Endothelial cell of umbilical vein (primary cell): ENCODE results near the gene TIPARP. TPM values are rescaled to one million over a fixed set of nuclear protein-coding genes. Genes with fewer than 3 reads are reported as not detected.
A peak's percentile ranks its signal among the peaks of the same experiment; 100 is the strongest.

ENCODE experiments used
- BruUV-seq: library from RNA; stranded (reverse); fragments of 400-500 nt; replicated peaks from 2 replicates; lab custom pipeline; 2021; lab: Mats Ljungman, UMichigan
- CTCF ChIA-PET: fragments of 300-600, 350-600 bp; sonication (Branson Sonifier 250); formaldehyde crosslinking; loops from one replicate; lab custom pipeline; 2021; ENCODE audit warnings: antibody characterized with exemption, inconsistent platforms; lab: Charles Lee
- POLR2A ChIA-PET: fragments of 300-600, 350-600 bp; sonication (Branson Sonifier 250); formaldehyde crosslinking; loops from one replicate; lab custom pipeline; 2021; ENCODE audit warnings: antibody characterized with exemption, inconsistent platforms; lab: Charles Lee
- DNase-seq: peaks from one replicate; pipeline ENCODE4 v3.0.0-alpha.2; 2011; ENCODE audit warnings: low read depth, low spot score
- FAIRE-seq: peaks from 2 replicates; lab custom pipeline; 2011; peaks lifted over from hg19 to GRCh38; lab: Jason Lieb, UNC
- H2AFZ ChIP-seq: 2 replicates; pipeline ENCODE4 v1.6.0; 2012; ENCODE audit warnings: low read depth, low read length, control low read depth, inconsistent platforms
- H3K27ac ChIP-seq: 2 replicates; pipeline ENCODE4 v1.5.1; 2011; ENCODE audit warnings: low read depth, mild to moderate bottlenecking, control low read depth, low read length, moderate library complexity; ENCODE audit not compliant: insufficient read depth
- H3K27me3 ChIP-seq, 2 experiments: 2 replicates each; pipeline versions ENCODE4 v1.6.0 to v1.6.1; 2011; ENCODE audit warnings: low read length in 2 of 2, mixed read lengths in 1 of 2; ENCODE audit not compliant: control insufficient read depth in 2 of 2, insufficient read depth in 2 of 2
- H3K36me3 ChIP-seq, 2 experiments: 2 replicates in 1 of 2; 3 replicates in 1 of 2; pipeline ENCODE4 v1.5.1; 2011; ENCODE audit warnings: low read length in 2 of 2, mild to moderate bottlenecking in 1 of 2, moderate library complexity in 1 of 2; ENCODE audit not compliant: control insufficient read depth in 2 of 2, insufficient read depth in 2 of 2; ENCODE audit errors: extremely low read depth in 1 of 2
- H3K4me1 ChIP-seq: 3 replicates; pipeline ENCODE4 v1.5.1; 2011; ENCODE audit warnings: mild to moderate bottlenecking, low read length; ENCODE audit not compliant: control insufficient read depth, insufficient read depth; ENCODE audit errors: extremely low read depth
- H3K4me2 ChIP-seq: 2 replicates; pipeline ENCODE4 v1.6.1; 2011; ENCODE audit warnings: low read length, control low read depth, mixed read lengths; ENCODE audit not compliant: insufficient read depth
- H3K4me3 ChIP-seq, 3 experiments: fragments of 200-600 bp in 1 of 3; sonication (generic), shearing (Covaris generic) in 1 of 3; replicated peaks in 1 of 3; 2 replicates each; pipeline ENCODE4 v1.5.1; 2011 to 2016; ENCODE audit warnings: control low read depth in 3 of 3, low read length in 3 of 3, mild to moderate bottlenecking in 2 of 3, inconsistent platforms in 1 of 3, low read depth in 1 of 3, moderate library complexity in 1 of 3; ENCODE audit not compliant: insufficient read depth in 1 of 3
- H3K79me2 ChIP-seq: 2 replicates; pipeline ENCODE4 v1.6.0; 2012; ENCODE audit warnings: low read length, inconsistent platforms; ENCODE audit not compliant: control insufficient read depth, insufficient read depth
- H3K9ac ChIP-seq: replicated peaks from 2 replicates; pipeline ENCODE3; 2011; ENCODE audit warnings: low read length, control low read depth; ENCODE audit not compliant: insufficient read depth; ENCODE audit errors: extremely low read depth
- H3K9me1 ChIP-seq: replicated peaks from 3 replicates; pipeline ENCODE4 v1.6.0; 2011; ENCODE audit warnings: mild to moderate bottlenecking, low read length; ENCODE audit not compliant: control insufficient read depth, insufficient read depth; ENCODE audit errors: extremely low read depth
- H3K9me3 ChIP-seq: replicated peaks from 2 replicates; pipeline ENCODE4 v1.5.1; 2012; ENCODE audit warnings: low read length, inconsistent platforms; ENCODE audit not compliant: control insufficient read depth, insufficient read depth
- H4K20me1 ChIP-seq: replicated peaks from 2 replicates; pipeline ENCODE3; 2011; ENCODE audit warnings: mild to moderate bottlenecking, low read length; ENCODE audit not compliant: control insufficient read depth, insufficient read depth; ENCODE audit errors: extremely low read depth
- CTCF ChIP-seq, 2 donors: IDR thresholded peaks; 1 replicate in 1 of 2; 2 replicates in 1 of 2; pipeline ENCODE4 v1.5.1; 2011; ENCODE audit warnings: low read length in 2 of 2, mild to moderate bottlenecking in 2 of 2, moderate library complexity in 2 of 2, control low read depth in 1 of 2, inconsistent platforms in 1 of 2, low read depth in 1 of 2; ENCODE audit not compliant: insufficient read depth in 1 of 2; ENCODE audit errors: extremely low read depth in 1 of 2
- EZH2 ChIP-seq: IDR thresholded peaks from 2 replicates; pipeline ENCODE4 v1.6.1; 2012; ENCODE audit warnings: borderline replicate concordance, low read depth, mild to moderate bottlenecking, moderate library complexity, low read length, inconsistent platforms; ENCODE audit not compliant: severe bottlenecking
- FOS ChIP-seq: IDR thresholded peaks from 2 replicates; pipeline ENCODE4 v1.6.1; 2011; ENCODE audit warnings: mild to moderate bottlenecking, low read length, moderate library complexity, borderline replicate concordance; ENCODE audit not compliant: insufficient read depth
- GATA2 ChIP-seq: IDR thresholded peaks from 2 replicates; pipeline ENCODE4 v1.7.0; 2011; ENCODE audit warnings: low read depth, mild to moderate bottlenecking, moderate library complexity, mixed read lengths, low read length; ENCODE audit not compliant: insufficient read length, insufficient read depth
- JUN ChIP-seq: IDR thresholded peaks from 2 replicates; pipeline ENCODE4 v1.6.1; 2011; ENCODE audit warnings: borderline replicate concordance, low read depth; ENCODE audit not compliant: insufficient read length, insufficient read depth
- MAX ChIP-seq: IDR thresholded peaks from 2 replicates; pipeline ENCODE4 v1.6.1; 2011; ENCODE audit not compliant: insufficient read depth, insufficient read length
- MYC ChIP-seq: IDR thresholded peaks from one replicate; pipeline ENCODE4 v1.6.1; 2011; ENCODE audit warnings: mild to moderate bottlenecking, low read depth, low read length
- POLR2A ChIP-seq: IDR thresholded peaks from 2 replicates; pipeline ENCODE4 v1.6.1; 2012; ENCODE audit warnings: low read depth, mild to moderate bottlenecking, control low read depth, low read length
- POLR2AphosphoS5 ChIP-seq: IDR thresholded peaks from 2 replicates; pipeline ENCODE4 v1.6.1; 2012; ENCODE audit warnings: low read depth, mild to moderate bottlenecking, control low read depth, low read length, moderate library complexity; ENCODE audit not compliant: insufficient read depth
- dilution Hi-C: fragments of 300-500 bp; cut with MboI; formaldehyde crosslinking; loops from one replicate; pipeline ENCODE4 v1.15.0; 2019; ENCODE audit warnings: low sequenced_read_pairs; ENCODE audit not compliant: extremely low pct_ligation_motif_present
- intact Hi-C: fragments of 100-400 bp; cut with micrococcal nuclease; formaldehyde crosslinking; loops from one replicate; pipeline ENCODE4 v1.10.0; 2022
- polyA plus RNA-seq, 4 experiments: library from polyadenylated mRNA; depleted of rRNA in 3 of 4; stranded (reverse) in 3 of 4; unstranded in 1 of 4; fragments of >200 nt; gene quantifications; 2 replicates each; pipeline versions ENCODE4 v1.2.1 to v1.2.3, GENCODE V29; 2011 to 2012; ENCODE audit warnings: missing spikeins in 1 of 4
- total RNA-seq: library from RNA; stranded (reverse); gene quantifications from 2 replicates; pipeline ENCODE4 v1.2.3, GENCODE V29; 2021

TIPARP gene
- total and polyA plus RNA-seq, 2 donors (not counting 3 experiments of a cell fraction or from before 2014, with no cell fraction given), result 9.1 to 21.2 TPM

GRCh38 chr3:156678197-156678596 lies 3.8 kb downstream of the TIPARP start:
- peaks cover 6 to 28% of the 10 kb centered on the region in 2 experiments for H3K36me3 ChIP-seq
- intact Hi-C loops, result loop anchor here (5.0 kb wide), 1 partner anchor 376 kb away; no protein-coding TSS in a partner anchor
- no peaks in the 10 kb centered on the region for H3K27me3 ChIP-seq
- peak overlapping the region; percentile 76 for H3K4me2 ChIP-seq
- H2AFZ ChIP-seq, result no peak overlapping the region
- H3K4me1 ChIP-seq, result peaks cover 62% of the 10 kb centered on the region
- no peak overlapping the region for H3K9ac ChIP-seq
- dilution Hi-C loops, result loop anchor here (25.0 kb wide), 1 partner anchor 459 kb away; no protein-coding TSS in a partner anchor
- peaks cover 87% of the 10 kb centered on the region for H3K79me2 ChIP-seq
- no peaks in the 10 kb centered on the region for H3K9me3 ChIP-seq
- FAIRE-seq (no peak), DNase-seq (no peak)
- POLR2A ChIA-PET, result no interaction called here
- H3K9me1 ChIP-seq, result no peaks in the 10 kb centered on the region
- no peak overlapping the region for H3K4me3 ChIP-seq
- CTCF ChIA-PET, result interaction anchor here (1.6 to 2.2 kb wide), 2 partner anchors 11 to 14 kb away, joined by 7 to 11 read pairs; no protein-coding TSS in a partner anchor
- no peak overlapping the region for H3K27ac ChIP-seq
- peaks cover 14% of the 10 kb centered on the region for H4K20me1 ChIP-seq
- BruUV-seq, result no TSS peak
- no peak for TF ChIP-seq MAX

- Histone ChIP-seq H3K27ac (peak overlapping the region; percentile 30), H3K4me3 (no peak overlapping the region), H3K36me3 (peaks cover 6 to 28% of the 10 kb centered on the region in 2 experiments), H2AFZ (no peak overlapping the region), H3K9me3 (no peaks in the 10 kb centered on the region), H3K4me1 (peaks cover 64% of the 10 kb centered on the region), H3K79me2 (peaks cover 100% of the 10 kb centered on the region), H3K9ac (no peak overlapping the region), H3K27me3 (no peaks in the 10 kb centered on the region), H4K20me1 (peaks cover 14% of the 10 kb centered on the region), H3K4me2 (peak overlapping the region; percentile 46), H3K9me1 (no peaks in the 10 kb centered on the region)
- FAIRE-seq (no peak), DNase-seq (no peak)
- intact Hi-C loops (no loop called here), dilution Hi-C loops (loop anchor here (25.0 kb wide), 1 partner anchor 457 kb away; no protein-coding TSS in a partner anchor)
- BruUV-seq, result no TSS peak
- POLR2A ChIA-PET, result no interaction called here
- TF ChIP-seq MAX (no peak), EZH2 (no peak), MYC (no peak), POLR2AphosphoS5 (no peak), POLR2A (no peak), FOS (no peak), GATA2 (no peak), JUN (no peak), CTCF (IDR thresholded peaks at IDR 0.05; ENCODE audit: extremely low read depth in 1 of 2, insufficient read depth in 1 of 2, low read depth in 1 of 2, low read length in 2 of 2) (no peak)
- CTCF ChIA-PET, result interaction anchor here (1.0 to 1.5 kb wide), 4 partner anchors 9 to 456 kb away, joined by 3 to 6 read pairs (median 3); no protein-coding TSS in a partner anchor
These were observed 6.0 kb downstream of the TIPARP start for GRCh38 chr3:156680243-156680914.
